Spinal cord (tissue), 10 donors: ENCODE measurements around the gene UBE2J2. TPM values are rescaled to one million over a fixed set of nuclear protein-coding genes. Genes with fewer than 3 reads are reported as not detected.
"Not testable (repeated sequence)": the region's sequence is repeated elsewhere in the genome, so short reads cannot be mapped to it uniquely, and the experiment has no call there.

Source experiments
- DNase-seq, 6 donors: peaks; one replicate each; pipeline versions ENCODE4 v3.0.0 to v3.0.0-alpha.2; 2013 to 2015; ENCODE audit warnings: low spot score in 6 of 6, low read depth in 4 of 6
- H3K27ac ChIP-seq: one replicate; pipeline ENCODE4 v1.5.1; 2013; ENCODE audit warnings: low read depth, low read length, control low read depth
- H3K27me3 ChIP-seq: one replicate; pipeline ENCODE4 v1.6.1; 2013; ENCODE audit warnings: low read length; ENCODE audit not compliant: control insufficient read depth, insufficient read depth
- H3K36me3 ChIP-seq: one replicate; pipeline ENCODE4 v1.6.1; 2013; ENCODE audit warnings: low read length; ENCODE audit not compliant: control insufficient read depth, insufficient read depth
- H3K4me1 ChIP-seq: one replicate; pipeline ENCODE4 v1.6.1; 2013; ENCODE audit warnings: low read length; ENCODE audit not compliant: control insufficient read depth, insufficient read depth
- H3K4me3 ChIP-seq: one replicate; pipeline ENCODE4 v1.5.1; 2013; ENCODE audit warnings: low read depth, low read length, control low read depth
- H3K9me3 ChIP-seq: one replicate; pipeline ENCODE4 v1.6.1; 2013; ENCODE audit warnings: low read length; ENCODE audit not compliant: control insufficient read depth, insufficient read depth
- whole genome bisulfite sequencing: methylation state at CpG from one replicate; pipeline ENCODE4 v1.1.5; 2013; ENCODE audit warnings: missing lambda C conversion rate; ENCODE audit not compliant: insufficient coverage; 5-methylcytosine and 5-hydroxymethylcytosine counted together
- polyA plus RNA-seq, 2 donors: library from polyadenylated mRNA; unstranded; fragments of 120-200 nt; gene quantifications; one replicate each; pipeline ENCODE4 v1.2.1, GENCODE V29; 2013; ENCODE audit not compliant: insufficient read length in 2 of 2
- total RNA-seq, 2 donors: library from RNA; depleted of rRNA in 1 of 2; stranded (reverse); fragments of 120-200 nt in 1 of 2; fragments of >200 nt in 1 of 2; gene quantifications; one replicate each; pipeline versions ENCODE4 v1.2.3 to v1.2.4, GENCODE V29; 2013 to 2014
- donor health status: healthy.

UBE2J2 gene
- total and polyA plus RNA-seq, 4 donors, result 26.4 to 82.9 (median 54.0) TPM

GRCh38 chr1:1317420-1317819 is 43.8 kb upstream of the UBE2J2 start:
- H3K27ac ChIP-seq, result no peak overlapping the region
- H3K9me3 ChIP-seq, result no peaks in the 10 kb centered on the region
- peaks cover 7% of the 10 kb centered on the region for H3K4me1 ChIP-seq
- no peaks in the 10 kb centered on the region for H3K27me3 ChIP-seq
- no peak overlapping the region for H3K4me3 ChIP-seq
- H3K36me3 ChIP-seq, result peaks cover 90% of the 10 kb centered on the region
- no peak for DNase-seq
- 92% methylated on average over 5 of the region's 6 CpGs for WGBS

- WGBS, result 92% methylated on average over 6 of the region's 8 CpGs
These were observed 42.5 kb upstream of the UBE2J2 start for GRCh38 chr1:1316199-1316598.

GRCh38 chr1:1315435-1315954 is 41.8 kb upstream of the UBE2J2 start:
- Histone ChIP-seq H3K27me3 (no peaks in the 10 kb centered on the region), H3K36me3 (peaks cover 92% of the 10 kb centered on the region), H3K9me3 (no peaks in the 10 kb centered on the region), H3K4me1 (no peaks in the 10 kb centered on the region), H3K4me3 (no peak overlapping the region), H3K27ac (no peak overlapping the region)
- no peak for DNase-seq
- 30% methylated on average over 8 of the region's 26 CpGs for WGBS

More at GRCh38 chr1:1316199-1316598, 42.5 kb upstream of the UBE2J2 start:
- H3K27ac ChIP-seq, H3K9me3 ChIP-seq, H3K27me3 ChIP-seq, DNase-seq, H3K4me1 ChIP-seq, H3K4me3 ChIP-seq: not testable (repeated sequence)
- H3K36me3 ChIP-seq, result peaks cover 92% of the 10 kb centered on the region

DNA sequence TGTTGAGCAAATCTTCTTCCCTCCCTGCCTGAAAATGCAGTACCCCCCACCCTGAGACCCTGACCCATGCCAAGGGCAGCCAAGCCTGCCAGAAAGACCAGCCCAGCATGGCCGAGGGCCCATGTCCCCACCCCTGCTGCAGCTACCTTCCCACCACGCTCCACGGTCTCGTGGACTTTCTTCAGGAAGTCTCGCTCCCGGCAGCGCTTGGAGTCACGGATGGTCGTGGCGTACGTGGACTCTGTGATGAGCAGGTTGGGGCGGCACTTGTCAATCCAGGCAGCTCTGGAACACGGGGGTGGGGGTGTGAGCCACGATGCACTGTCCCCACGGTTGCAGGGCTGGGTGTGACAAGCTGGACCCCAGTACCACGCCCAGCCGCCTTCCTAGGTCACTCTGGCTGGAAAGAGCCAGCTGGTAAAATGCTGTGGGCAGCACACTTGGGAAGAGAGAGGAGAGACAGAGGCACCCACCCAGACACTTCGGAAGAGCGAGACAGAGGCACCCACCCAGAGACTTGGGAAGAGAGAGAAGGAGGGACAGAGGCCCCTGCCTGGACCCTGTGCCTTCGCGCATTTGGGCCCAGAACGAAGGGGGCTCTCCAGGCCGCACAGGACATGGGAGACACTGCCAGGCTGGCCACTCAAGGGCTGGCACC is 41.2 kb upstream of the UBE2J2 start:
- Histone ChIP-seq H3K9me3 (no peaks in the 10 kb centered on the region), H3K27ac (no peak overlapping the region), H3K27me3 (no peaks in the 10 kb centered on the region), H3K4me3 (no peak overlapping the region), H3K36me3 (peaks cover 92% of the 10 kb centered on the region), H3K4me1 (peaks cover 6% of the 10 kb centered on the region)
- DNase-seq, result no peak
- WGBS, result 90% methylated on average over 23 of the region's 23 CpGs

GRCh38 chr1:1314237-1314586 is 40.6 kb upstream of the UBE2J2 start:
- no peaks in the 10 kb centered on the region for H3K27me3 ChIP-seq
- H3K4me3 ChIP-seq, result no peak overlapping the region
- H3K36me3 ChIP-seq, result peaks cover 92% of the 10 kb centered on the region
- 90% methylated on average over 14 of the region's 15 CpGs for WGBS
- H3K27ac ChIP-seq, result no peak overlapping the region
- no peaks in the 10 kb centered on the region for H3K9me3 ChIP-seq
- no peak for DNase-seq
- peaks cover 12% of the 10 kb centered on the region for H3K4me1 ChIP-seq

GRCh38 chr1:1313500-1314236 is 40.0 kb upstream of the UBE2J2 start:
- Histone ChIP-seq H3K27me3 (no peaks in the 10 kb centered on the region), H3K36me3 (peaks cover 89% of the 10 kb centered on the region), H3K9me3 (no peaks in the 10 kb centered on the region), H3K27ac (no peak overlapping the region), H3K4me1 (peaks cover 14% of the 10 kb centered on the region), H3K4me3 (no peak overlapping the region)
- DNase-seq, result no peak
- WGBS, result 94% methylated on average over 37 of the region's 37 CpGs

DNA sequence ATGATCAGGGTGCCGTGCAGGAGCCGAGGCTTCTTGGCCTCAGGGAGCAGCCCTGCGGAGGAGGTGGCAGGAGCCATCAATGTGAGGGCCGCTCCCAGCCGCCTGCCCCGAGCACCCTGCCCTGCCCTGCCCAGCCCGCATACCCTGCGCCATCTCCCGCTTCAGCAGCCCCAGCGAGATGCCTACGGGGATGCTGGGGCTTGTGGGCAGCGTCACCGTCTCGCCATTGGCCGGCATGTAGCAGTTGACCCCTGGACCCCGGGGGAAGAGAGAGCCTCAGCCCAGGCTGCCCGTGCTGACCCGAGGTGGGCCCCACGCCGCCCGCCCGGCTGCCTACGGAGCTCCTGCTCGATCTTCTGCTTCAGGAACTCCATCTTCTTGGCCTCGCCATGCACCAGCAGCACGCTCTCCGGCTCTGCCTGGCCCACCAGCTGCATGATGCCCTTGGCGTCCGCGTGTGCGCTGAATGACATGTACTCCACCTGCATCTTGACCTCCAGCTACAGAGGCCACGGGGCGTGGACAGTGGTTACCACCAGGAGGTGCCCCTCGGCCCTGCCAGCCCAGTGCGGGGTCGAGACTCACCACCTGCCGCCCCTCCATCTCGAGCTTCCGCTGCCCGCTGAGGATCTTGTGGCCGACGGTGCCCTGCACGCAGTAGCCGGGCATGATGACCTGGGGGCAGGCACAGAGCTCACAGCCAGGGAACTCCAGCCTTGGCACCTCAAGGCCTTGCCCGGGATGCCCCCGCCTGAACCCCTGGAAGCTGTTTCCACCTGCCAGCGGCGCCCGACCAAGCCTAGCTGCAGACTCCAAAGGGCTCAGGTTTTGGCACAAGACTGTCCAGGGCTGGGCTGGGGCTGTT is 39.0 kb upstream of the UBE2J2 start:
- DNase-seq, result no peak
- WGBS, result 93% methylated on average over 49 of the region's 49 CpGs
- H3K9me3 ChIP-seq, result no peaks in the 10 kb centered on the region
- H3K36me3 ChIP-seq, result peaks cover 79% of the 10 kb centered on the region
- H3K4me1 ChIP-seq, result peaks cover 14% of the 10 kb centered on the region
- H3K27ac ChIP-seq, result no peak overlapping the region
- H3K27me3 ChIP-seq, result no peaks in the 10 kb centered on the region
- H3K4me3 ChIP-seq, result no peak overlapping the region

DNA sequence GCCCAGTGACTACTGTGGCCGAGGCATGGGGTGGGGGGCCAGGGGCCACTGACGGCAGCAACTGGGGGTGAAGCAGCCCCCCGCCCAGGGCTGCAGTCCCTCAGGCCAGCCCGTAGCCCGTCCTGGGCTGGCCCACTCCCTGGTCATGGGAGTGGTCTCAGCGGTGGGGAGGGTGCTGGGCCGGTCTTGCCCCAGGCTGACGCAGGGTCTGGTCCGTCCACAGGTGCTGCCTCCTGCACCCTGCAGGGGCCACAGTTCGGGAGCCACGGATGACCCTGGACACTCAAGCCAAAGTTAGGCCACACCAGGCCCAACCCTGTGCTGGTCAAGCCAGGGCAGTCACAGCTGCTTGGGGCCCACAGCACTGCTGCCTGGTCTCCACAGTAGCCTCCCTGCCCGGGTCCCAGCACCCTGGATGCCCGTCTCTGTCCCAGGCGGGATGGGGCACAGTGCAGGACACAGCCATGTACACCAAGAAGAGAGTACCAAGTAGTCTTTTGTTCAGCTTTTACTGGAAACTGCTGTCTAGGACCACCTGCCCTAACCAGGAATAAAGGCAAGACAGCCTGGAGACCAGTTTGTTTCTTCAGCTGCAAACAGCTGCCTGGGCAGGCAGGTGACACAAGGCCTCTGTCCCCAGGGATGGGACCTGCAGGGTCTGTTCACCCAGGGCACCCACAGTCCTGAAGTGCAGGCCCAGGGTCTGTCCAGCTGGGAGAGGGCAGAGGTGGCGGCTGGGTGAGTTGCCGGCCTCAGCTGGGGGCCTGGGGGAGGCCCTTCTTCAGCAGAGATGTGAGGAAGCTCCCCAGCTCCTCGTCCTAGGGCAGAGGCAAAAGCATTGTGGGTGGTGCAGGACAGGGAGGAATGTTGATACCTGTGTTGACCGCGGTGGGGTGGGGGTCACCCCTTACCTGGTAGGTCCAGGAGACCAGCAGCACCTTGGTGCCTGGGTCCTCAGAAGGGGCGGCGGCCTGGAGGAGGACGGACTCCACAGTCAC is 37.8 kb upstream of the UBE2J2 start:
- H3K9me3 ChIP-seq, result no peaks in the 10 kb centered on the region
- peaks cover 24% of the 10 kb centered on the region for H3K4me1 ChIP-seq
- H3K36me3 ChIP-seq, result peaks cover 68% of the 10 kb centered on the region
- H3K4me3 ChIP-seq, result no peak overlapping the region
- WGBS, result 92% methylated on average over 22 of the region's 22 CpGs
- no peak overlapping the region for H3K27ac ChIP-seq
- no peak for DNase-seq
- no peaks in the 10 kb centered on the region for H3K27me3 ChIP-seq
